NCI-H2196 (cell line): ENCODE measurements around the gene EXT2.

Experiments
- DNase-seq: peaks from one replicate; lab custom pipeline; 2025; ENCODE audit not compliant: unreplicated experiment; lab: John Stamatoyannopoulos, UW

EXT2 gene

GRCh38 chr11:44130751-44131150, 35.3 kb downstream of the EXT2 start:
- DNase-seq, result no peak

- peak; percentile 33 for DNase-seq
Observed at GRCh38 chr11:44133335-44133946, 38.0 kb downstream of the EXT2 start.

GRCh38 chr11:44134625-44135024, 39.1 kb downstream of the EXT2 start:
- no peak for DNase-seq

DNA sequence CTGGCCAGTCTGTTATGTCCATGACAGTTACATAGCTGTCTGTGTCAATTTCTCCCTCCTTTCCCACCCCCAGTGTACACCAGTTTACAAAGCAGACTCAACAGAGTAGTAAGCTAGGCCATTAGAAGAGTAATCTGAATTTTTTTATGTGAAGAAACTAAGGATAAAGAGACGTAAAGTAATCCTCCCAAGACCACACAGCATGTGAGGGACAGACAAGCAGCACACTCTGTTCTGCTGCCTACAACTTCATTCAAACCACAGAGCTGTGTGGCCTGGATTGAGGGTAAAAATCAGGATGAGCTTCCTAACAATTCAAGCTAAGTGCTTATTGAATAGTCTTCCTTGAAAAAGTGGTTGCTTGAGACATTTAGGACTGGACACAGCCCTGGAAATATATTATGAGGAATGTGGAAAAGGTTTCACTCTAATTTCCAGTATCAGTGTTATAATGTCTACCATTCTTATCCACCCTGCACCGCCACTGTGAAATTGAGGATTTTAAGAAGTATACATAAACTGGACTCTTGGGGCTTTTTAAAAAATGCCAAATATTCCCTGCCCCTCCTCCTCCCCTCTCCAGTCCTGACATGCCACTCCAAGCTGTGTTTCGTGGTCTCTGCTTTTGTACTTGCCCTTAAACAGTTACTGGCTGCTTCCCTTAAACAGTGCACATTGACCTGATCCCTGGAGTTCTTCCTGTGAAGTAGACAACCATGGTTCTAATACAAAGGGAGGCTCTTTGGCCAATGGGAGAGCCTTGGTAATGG, 40.9 kb downstream of the EXT2 start:
- DNase-seq, result no peak

DNA sequence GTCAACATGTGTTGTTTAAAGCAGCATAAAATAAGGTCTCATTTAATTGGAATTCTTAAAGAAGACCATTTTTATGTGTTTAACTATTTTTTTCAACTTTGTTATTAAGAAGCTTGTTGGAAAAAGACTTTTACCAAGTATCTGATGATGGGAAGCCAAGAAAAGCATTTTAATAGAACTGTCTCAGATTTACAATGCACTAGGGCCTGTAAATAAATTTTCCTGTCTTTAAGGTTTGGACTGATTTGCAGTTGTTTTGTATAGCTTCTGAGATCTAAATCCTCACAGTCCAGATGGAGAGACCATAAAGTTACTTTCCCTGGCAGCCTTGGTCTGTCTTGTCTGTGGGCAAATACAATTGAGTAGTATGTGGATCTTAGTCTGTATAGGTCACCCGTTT, 41.6 kb downstream of the EXT2 start:
- no peak for DNase-seq

GRCh38 chr11:44138286-44138685, 42.8 kb downstream of the EXT2 start:
- DNase-seq, result no peak

DNA sequence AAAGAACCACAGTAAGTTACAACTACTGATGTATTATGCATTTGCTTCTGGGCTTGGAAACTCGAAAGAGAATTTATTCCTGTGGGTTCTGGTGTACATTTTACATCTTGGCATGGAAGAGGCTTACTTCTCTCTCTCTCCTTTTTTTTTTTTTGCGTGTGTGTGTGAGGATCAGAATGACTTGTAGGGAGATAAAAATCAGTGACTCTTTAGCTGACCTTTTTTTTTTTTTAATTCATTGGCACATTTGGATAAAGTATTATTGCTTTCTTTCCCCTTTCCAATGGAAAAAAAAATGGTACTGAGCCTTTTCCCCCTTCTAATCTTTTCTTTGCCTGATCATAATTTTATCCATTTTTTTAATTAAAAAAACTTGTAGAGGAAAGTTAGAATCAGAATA, 43.5 kb downstream of the EXT2 start:
- no peak for DNase-seq

DNA sequence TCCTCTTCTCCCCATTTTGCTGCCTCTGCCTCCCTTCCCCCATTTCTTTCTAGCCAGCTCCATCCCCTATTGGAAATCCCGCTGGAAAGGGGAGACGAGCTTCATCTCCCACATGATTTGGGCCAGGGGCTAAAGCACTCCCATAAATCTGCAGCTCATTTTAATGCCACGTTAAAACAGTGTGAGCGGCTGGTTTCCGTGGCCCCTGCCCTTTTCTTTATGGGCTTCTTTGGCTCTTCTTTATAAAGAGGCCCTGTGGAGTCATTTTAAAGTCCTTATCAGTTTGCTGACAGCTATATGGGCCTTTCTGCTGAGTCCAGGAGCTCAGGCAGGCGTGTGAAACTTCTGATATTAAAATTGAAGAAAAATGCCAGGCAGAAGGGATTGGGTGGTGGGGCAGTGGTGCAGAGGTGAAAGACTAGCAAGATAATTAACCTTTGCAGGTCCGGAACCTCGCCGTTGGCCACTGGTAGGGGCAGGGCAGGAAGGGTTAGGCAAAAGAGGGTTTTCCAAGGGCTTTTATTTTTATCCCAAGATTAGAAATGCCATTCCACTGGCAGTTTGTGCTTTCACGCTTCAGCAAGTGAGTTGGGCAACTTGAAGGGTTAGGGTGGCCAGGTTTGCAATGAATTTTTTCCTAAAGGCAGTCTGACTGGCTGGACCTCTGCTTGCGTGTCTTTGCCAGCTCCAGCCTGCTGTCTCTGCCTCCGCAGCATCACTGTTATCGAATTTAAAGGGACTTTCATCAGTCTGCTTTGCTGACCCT, 44.3 kb downstream of the EXT2 start:
- no peak for DNase-seq

- no peak for DNase-seq
Observed at GRCh38 chr11:44140372-44140771, 44.9 kb downstream of the EXT2 start.

- no peak for DNase-seq
Observed at GRCh38 chr11:44140805-44141204, 45.3 kb downstream of the EXT2 start.

DNA sequence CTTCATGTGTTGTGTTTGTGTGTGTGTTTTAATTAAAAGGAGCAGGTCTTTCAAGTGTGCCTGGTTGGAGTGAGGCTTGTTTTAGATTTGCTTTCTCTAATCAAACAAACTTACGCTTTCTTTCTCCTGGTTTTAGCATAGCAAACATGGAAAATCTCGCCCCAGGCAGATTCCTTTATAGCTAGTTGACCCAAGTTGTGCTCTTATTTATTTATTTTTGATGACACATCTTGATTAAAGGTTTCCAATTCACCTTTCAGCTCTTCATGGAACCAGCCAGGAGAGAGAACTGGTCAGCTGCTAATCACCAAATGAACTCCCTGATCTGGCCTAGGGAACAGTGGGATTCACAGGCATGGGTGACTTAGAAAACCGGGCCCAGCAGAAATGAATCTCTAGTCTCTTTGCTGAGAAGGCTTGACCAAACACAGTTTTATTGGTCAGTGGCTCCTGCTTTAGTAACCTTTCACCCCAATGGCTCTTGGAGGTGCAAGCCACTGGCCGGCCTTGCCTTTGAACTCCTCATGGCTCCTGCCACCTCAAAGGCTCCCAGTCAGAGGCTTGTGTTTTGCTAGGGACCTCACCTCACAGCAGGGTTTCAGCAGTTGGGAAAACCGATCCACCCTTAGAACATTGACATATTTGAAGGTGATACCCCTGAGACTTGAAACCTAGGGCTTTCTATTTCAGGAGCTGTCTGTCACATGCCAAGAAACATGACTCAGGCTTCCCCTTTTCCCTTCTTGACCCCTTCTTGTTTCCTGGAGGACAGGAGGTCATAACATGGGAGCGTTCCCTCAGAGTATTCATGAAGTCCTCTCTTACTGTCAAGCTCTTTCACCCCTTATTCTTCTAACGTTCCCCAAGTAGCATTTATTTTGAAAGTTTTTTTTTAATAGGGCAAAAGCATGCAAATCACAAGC, 48.8 kb downstream of the EXT2 start:
- no peak for DNase-seq

GRCh38 chr11:44145011-44145775, 49.7 kb downstream of the EXT2 start:
- DNase-seq, result no peak

DNA sequence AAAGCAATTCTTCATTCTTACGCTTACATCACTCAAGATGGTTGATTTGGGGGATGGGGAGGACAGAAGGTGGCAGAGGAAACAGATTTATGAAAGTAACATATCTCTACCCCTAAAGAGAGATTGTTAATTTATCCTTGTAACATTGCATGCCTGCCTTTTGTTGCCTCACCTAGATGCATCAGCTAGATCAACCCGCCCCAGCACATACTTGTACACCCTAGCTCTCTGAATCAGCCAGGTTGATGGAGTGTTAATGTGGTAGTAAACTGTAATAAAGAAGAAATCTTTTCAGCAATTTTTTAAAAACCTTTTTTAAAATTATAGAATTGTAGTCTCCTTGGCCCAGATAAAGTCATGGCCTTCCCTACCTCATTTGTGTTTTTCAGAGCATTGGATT, 51.5 kb downstream of the EXT2 start:
- no peak for DNase-seq

- no peak for DNase-seq
Observed at GRCh38 chr11:44147751-44148150, 52.3 kb downstream of the EXT2 start.

DNA sequence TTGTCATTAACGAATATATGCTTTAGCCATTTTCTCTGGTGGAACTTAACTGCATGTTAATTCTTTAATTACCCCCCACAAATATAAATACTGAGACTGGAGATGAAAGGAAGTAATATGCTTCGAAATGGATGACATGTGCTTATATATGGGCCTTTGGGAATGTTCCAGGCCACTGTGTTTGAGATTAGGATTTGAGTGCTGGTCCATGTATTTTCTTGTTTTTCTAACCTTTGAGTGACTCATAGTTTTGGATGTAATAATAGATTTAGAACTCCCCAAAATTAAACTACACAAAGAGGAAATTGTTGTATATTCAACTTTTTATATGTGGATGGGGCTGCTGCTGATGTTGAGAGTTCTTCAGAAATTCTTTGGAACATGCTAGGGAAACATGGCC, 54.2 kb downstream of the EXT2 start:
- no peak for DNase-seq

DNA sequence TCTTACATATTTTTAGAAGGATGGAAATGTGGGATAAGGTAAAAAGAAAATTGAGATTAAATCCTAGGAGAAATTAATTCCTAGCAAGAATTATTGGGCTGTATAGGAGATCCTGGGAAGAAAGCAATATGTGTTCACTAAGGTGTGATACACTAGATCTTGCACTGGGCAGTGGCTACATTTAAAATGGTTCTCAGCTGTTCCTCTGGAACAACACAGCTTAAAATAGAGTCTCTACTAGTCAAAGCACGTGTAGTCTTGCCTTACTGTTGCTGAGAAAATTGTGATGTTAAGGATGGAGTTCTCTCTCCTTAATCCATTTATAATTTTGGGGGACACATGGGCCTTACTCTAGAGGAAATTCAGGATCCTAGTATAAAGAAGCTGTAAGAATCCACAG, 54.9 kb downstream of the EXT2 start:
- no peak for DNase-seq

DNA sequence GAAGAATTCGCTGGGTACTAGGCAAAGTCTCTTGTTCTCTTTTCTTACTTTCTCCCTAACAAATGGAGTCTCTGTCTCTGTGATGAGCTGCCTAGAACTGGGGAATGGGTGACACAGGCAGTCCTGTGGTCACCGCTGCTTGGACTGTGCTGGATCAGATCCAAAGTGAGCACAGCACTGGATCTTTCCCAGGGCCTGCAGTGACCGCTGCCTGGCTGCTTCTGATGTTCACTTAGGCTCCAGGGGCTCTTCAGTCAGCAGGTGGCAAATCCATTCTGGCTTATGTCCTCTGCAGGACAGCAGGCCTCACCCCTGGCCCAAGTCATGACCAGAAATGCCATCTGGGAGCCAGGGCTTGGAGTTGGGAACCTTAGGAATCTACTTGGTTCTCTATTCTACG, 61.5 kb downstream of the EXT2 start:
- DNase-seq, result no peak

DNA sequence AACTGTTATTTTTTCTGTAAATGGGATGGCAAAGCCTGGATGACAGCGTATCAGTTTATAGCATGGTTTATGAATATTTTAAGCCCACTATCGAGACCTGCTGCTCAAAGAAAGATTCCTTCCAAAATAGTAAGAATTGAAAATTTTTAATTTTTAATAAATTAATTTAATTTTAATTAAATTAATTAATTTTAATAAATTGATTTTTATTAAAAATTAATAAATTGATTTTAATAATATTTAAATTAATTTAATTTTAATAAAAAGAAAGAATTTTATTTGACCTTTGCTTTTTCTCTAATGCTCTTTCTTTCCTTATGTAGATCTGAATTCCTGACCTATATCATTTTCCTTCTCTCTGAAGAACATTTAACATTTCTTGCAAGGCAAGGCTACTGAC, 62.9 kb downstream of the EXT2 start:
- no peak for DNase-seq

- DNase-seq, result no peak
Observed at GRCh38 chr11:44159848-44160721, 64.6 kb downstream of the EXT2 start.
